Activated naive CD4-positive, alpha-beta T cell treated with anti-CD3 and anti-CD28 coated beads, Interleukin-2, amount 50 U/mL, for 24 hours (primary cell): ENCODE measurements around the gene BARX2.

Source experiments
- H3K27ac Mint-ChIP-seq: one replicate; pipeline ENCODE4 v1.8.0; 2021; ENCODE audit warnings: mild to moderate bottlenecking, mixed read lengths
- H3K27me3 Mint-ChIP-seq: one replicate; pipeline ENCODE4 v1.8.0; 2021; ENCODE audit warnings: mixed read lengths
- H3K36me3 Mint-ChIP-seq: one replicate; pipeline ENCODE4 v1.8.0; 2021; ENCODE audit warnings: mixed read lengths
- H3K4me1 Mint-ChIP-seq: one replicate; pipeline ENCODE4 v1.8.0; 2021; ENCODE audit warnings: mixed read lengths
- H3K4me3 Mint-ChIP-seq: one replicate; pipeline ENCODE4 v1.8.0; 2021; ENCODE audit warnings: mild to moderate bottlenecking, mixed read lengths
- H3K9me3 Mint-ChIP-seq: one replicate; pipeline ENCODE4 v1.8.0; 2021; ENCODE audit warnings: mixed read lengths

BARX2 gene

GRCh38 chr11:129384415-129384814, 8.8 kb downstream of the BARX2 start:
- no peaks in the 10 kb centered on the region for H3K36me3 Mint-ChIP-seq
- H3K27me3 Mint-ChIP-seq: peaks cover 40% of the 10 kb centered on the region
- no peaks in the 10 kb centered on the region for H3K9me3 Mint-ChIP-seq
- no peaks in the 10 kb centered on the region for H3K4me1 Mint-ChIP-seq
- no peak overlapping the region for H3K27ac Mint-ChIP-seq
- no peak overlapping the region for H3K4me3 Mint-ChIP-seq

GRCh38 chr11:129385801-129386200, 10.2 kb downstream of the BARX2 start:
- Mint-ChIP-seq H3K27ac (no peak overlapping the region), H3K36me3 (no peaks in the 10 kb centered on the region), H3K27me3 (peaks cover 39% of the 10 kb centered on the region), H3K9me3 (no peaks in the 10 kb centered on the region), H3K4me1 (no peaks in the 10 kb centered on the region), H3K4me3 (no peak overlapping the region)

GRCh38 chr11:129386795-129387397, 11.2 kb downstream of the BARX2 start:
- Mint-ChIP-seq H3K9me3 (no peaks in the 10 kb centered on the region), H3K4me3 (no peak overlapping the region), H3K27ac (no peak overlapping the region), H3K36me3 (no peaks in the 10 kb centered on the region), H3K4me1 (no peaks in the 10 kb centered on the region), H3K27me3 (peaks cover 32% of the 10 kb centered on the region)

GRCh38 chr11:129387434-129387833, 11.8 kb downstream of the BARX2 start:
- no peaks in the 10 kb centered on the region for H3K36me3 Mint-ChIP-seq
- H3K4me1 Mint-ChIP-seq: no peaks in the 10 kb centered on the region
- peaks cover 31% of the 10 kb centered on the region for H3K27me3 Mint-ChIP-seq
- no peak overlapping the region for H3K4me3 Mint-ChIP-seq
- H3K27ac Mint-ChIP-seq: no peak overlapping the region
- no peaks in the 10 kb centered on the region for H3K9me3 Mint-ChIP-seq

GRCh38 chr11:129388824-129389223, 13.2 kb downstream of the BARX2 start:
- no peaks in the 10 kb centered on the region for H3K36me3 Mint-ChIP-seq

GRCh38 chr11:129390303-129390821, 14.7 kb downstream of the BARX2 start:
- Mint-ChIP-seq H3K4me3 (no peak overlapping the region), H3K27ac (no peak overlapping the region), H3K27me3 (peaks cover 19% of the 10 kb centered on the region), H3K9me3 (no peaks in the 10 kb centered on the region), H3K36me3 (no peaks in the 10 kb centered on the region), H3K4me1 (no peaks in the 10 kb centered on the region)

More at GRCh38 chr11:129388824-129389223, 13.2 kb downstream of the BARX2 start:
- Mint-ChIP-seq H3K4me3 (no peak overlapping the region), H3K4me1 (no peaks in the 10 kb centered on the region), H3K9me3 (no peaks in the 10 kb centered on the region), H3K27ac (no peak overlapping the region), H3K27me3 (peaks cover 25% of the 10 kb centered on the region)

- H3K27ac Mint-ChIP-seq: no peak overlapping the region
- H3K36me3 Mint-ChIP-seq: no peaks in the 10 kb centered on the region
- no peaks in the 10 kb centered on the region for H3K9me3 Mint-ChIP-seq
- H3K27me3 Mint-ChIP-seq: peaks cover 27% of the 10 kb centered on the region
- H3K4me1 Mint-ChIP-seq: no peaks in the 10 kb centered on the region
- no peak overlapping the region for H3K4me3 Mint-ChIP-seq
These were observed 15.7 kb downstream of the BARX2 start for GRCh38 chr11:129391360-129391759.

GRCh38 chr11:129391821-129392220, 16.2 kb downstream of the BARX2 start:
- Mint-ChIP-seq H3K4me3 (no peak overlapping the region), H3K9me3 (no peaks in the 10 kb centered on the region), H3K4me1 (no peaks in the 10 kb centered on the region), H3K27ac (no peak overlapping the region), H3K27me3 (peaks cover 29% of the 10 kb centered on the region), H3K36me3 (no peaks in the 10 kb centered on the region)

GRCh38 chr11:129392995-129393394, 17.3 kb downstream of the BARX2 start:
- Mint-ChIP-seq H3K36me3 (no peaks in the 10 kb centered on the region), H3K27me3 (peaks cover 25% of the 10 kb centered on the region), H3K27ac (no peak overlapping the region), H3K9me3 (no peaks in the 10 kb centered on the region), H3K4me1 (no peaks in the 10 kb centered on the region), H3K4me3 (no peak overlapping the region)

- Mint-ChIP-seq H3K4me3 (no peak overlapping the region), H3K36me3 (no peaks in the 10 kb centered on the region), H3K9me3 (peaks cover 5% of the 10 kb centered on the region), H3K4me1 (no peaks in the 10 kb centered on the region), H3K27me3 (peaks cover 25% of the 10 kb centered on the region), H3K27ac (no peak overlapping the region)
These were observed 19.1 kb downstream of the BARX2 start for GRCh38 chr11:129394709-129395108.

GRCh38 chr11:129395432-129395831, 19.8 kb downstream of the BARX2 start:
- no peaks in the 10 kb centered on the region for H3K36me3 Mint-ChIP-seq
- no peak overlapping the region for H3K4me3 Mint-ChIP-seq
- no peak overlapping the region for H3K27ac Mint-ChIP-seq
- H3K27me3 Mint-ChIP-seq: peaks cover 22% of the 10 kb centered on the region
- no peaks in the 10 kb centered on the region for H3K4me1 Mint-ChIP-seq
- H3K9me3 Mint-ChIP-seq: peaks cover 5% of the 10 kb centered on the region

- peaks cover 20% of the 10 kb centered on the region for H3K27me3 Mint-ChIP-seq
- H3K36me3 Mint-ChIP-seq: no peaks in the 10 kb centered on the region
- H3K4me3 Mint-ChIP-seq: no peak overlapping the region
- H3K4me1 Mint-ChIP-seq: no peaks in the 10 kb centered on the region
- H3K9me3 Mint-ChIP-seq: peaks cover 5% of the 10 kb centered on the region
- no peak overlapping the region for H3K27ac Mint-ChIP-seq
These were observed 20.2 kb downstream of the BARX2 start for GRCh38 chr11:129395883-129396282.

- no peak overlapping the region for H3K4me3 Mint-ChIP-seq
- H3K27ac Mint-ChIP-seq: no peak overlapping the region
- peaks cover 5% of the 10 kb centered on the region for H3K9me3 Mint-ChIP-seq
- H3K36me3 Mint-ChIP-seq: no peaks in the 10 kb centered on the region
- no peaks in the 10 kb centered on the region for H3K4me1 Mint-ChIP-seq
- H3K27me3 Mint-ChIP-seq: peaks cover 20% of the 10 kb centered on the region
These were observed 20.8 kb downstream of the BARX2 start for GRCh38 chr11:129396454-129396853.

- Mint-ChIP-seq H3K27ac (no peak overlapping the region), H3K27me3 (peaks cover 15% of the 10 kb centered on the region)
These were observed 26.8 kb downstream of the BARX2 start for GRCh38 chr11:129402206-129403171.

GRCh38 chr11:129404731-129405130, 29.1 kb downstream of the BARX2 start:
- Mint-ChIP-seq H3K27ac (no peak overlapping the region), H3K36me3 (no peaks in the 10 kb centered on the region), H3K9me3 (no peaks in the 10 kb centered on the region), H3K27me3 (peaks cover 8% of the 10 kb centered on the region), H3K4me3 (no peak overlapping the region), H3K4me1 (no peaks in the 10 kb centered on the region)

More at GRCh38 chr11:129402206-129403171, 26.8 kb downstream of the BARX2 start:
- Mint-ChIP-seq H3K9me3 (peaks cover 5% of the 10 kb centered on the region), H3K4me1 (no peaks in the 10 kb centered on the region), H3K36me3 (no peaks in the 10 kb centered on the region), H3K4me3 (no peak overlapping the region)

- H3K36me3 Mint-ChIP-seq: no peaks in the 10 kb centered on the region
- no peaks in the 10 kb centered on the region for H3K9me3 Mint-ChIP-seq
- no peak overlapping the region for H3K4me3 Mint-ChIP-seq
- no peaks in the 10 kb centered on the region for H3K4me1 Mint-ChIP-seq
- H3K27me3 Mint-ChIP-seq: peaks cover 7% of the 10 kb centered on the region
- no peak overlapping the region for H3K27ac Mint-ChIP-seq
These were observed 33.3 kb downstream of the BARX2 start for GRCh38 chr11:129408865-129409444.
